ENCODE measurements around the gene LARGE1. TPM values are rescaled to one million over a fixed set of nuclear protein-coding genes. Genes with fewer than 3 reads are reported as not detected.

Gene LARGE1
- total and polyA plus RNA-seq, 5 donors from 2014 or later, result not detected

DNA sequence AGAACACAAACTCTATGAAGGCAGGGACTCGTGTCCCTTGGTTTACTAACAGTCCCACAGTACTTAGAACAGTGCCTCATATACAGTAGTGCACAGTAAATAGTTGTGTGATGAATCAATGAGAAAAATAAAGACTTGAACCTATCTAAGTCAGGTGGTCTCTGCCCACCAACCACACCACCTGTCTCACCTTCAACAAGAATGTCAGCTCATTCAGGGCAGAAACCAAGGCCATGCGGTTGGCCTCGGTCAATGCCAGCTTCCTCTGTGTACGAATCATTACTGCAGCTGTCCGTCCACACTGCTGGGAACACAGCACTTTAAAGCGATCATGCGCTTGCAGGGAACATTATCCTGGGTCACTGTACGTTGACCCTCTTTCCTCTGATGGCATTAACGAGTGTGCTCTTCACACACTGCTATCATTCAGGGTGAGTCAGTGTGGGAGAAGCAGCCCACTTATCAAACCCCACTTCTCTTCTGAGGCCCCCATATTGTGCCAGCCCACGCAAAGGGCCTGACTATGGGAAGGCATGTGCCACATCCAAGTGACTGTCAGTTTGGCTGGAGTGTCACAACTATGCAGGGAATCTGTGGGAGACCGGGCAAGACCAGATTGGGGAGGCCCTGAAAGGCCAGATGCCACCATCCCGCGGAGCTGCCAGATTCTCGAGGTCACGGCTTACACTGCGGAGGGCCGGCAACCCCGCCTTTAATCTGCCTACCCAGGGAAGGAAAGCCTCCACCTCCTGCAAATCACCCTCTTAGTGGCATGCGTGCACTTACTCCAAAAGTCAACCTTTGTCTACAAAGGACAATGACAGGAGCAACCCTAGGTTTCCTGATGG lies 36.1 kb downstream of the LARGE1 start:
- DNase-seq (no peak), ATAC-seq (ENCODE audit: low read depth in 2 of 2) (no peak)
- Histone ChIP-seq H3K4me3 (ENCODE audit: low read depth, low read length) (no peak overlapping the region), H3K36me3 (ENCODE audit: control insufficient read depth, insufficient read depth, low read length) (no peaks in the 10 kb centered on the region), H3K27me3 (ENCODE audit: control insufficient read depth, insufficient read depth, low read length) (no peaks in the 10 kb centered on the region), H3K27ac (ENCODE audit: insufficient read depth, low read length, poor library complexity, severe bottlenecking) (no peak overlapping the region), H3K9me3 (ENCODE audit: control insufficient read depth in 2 of 2, low read length in 2 of 2) (no peaks in the 10 kb centered on the region), H3K4me1 (ENCODE audit: control insufficient read depth, insufficient read depth, low read length, poor library complexity, severe bottlenecking) (no peaks in the 10 kb centered on the region)
- Mint-ChIP-seq H3K27me3 (no peaks in the 10 kb centered on the region), H3K36me3 (no peaks in the 10 kb centered on the region), H3K4me3 (no peak overlapping the region), H3K9me3 (peaks cover 0 to 2% (median 0%) of the 10 kb centered on the region in 7 donors), H3K4me1 (no peaks in the 10 kb centered on the region), H3K27ac (no peak overlapping the region)

DNA sequence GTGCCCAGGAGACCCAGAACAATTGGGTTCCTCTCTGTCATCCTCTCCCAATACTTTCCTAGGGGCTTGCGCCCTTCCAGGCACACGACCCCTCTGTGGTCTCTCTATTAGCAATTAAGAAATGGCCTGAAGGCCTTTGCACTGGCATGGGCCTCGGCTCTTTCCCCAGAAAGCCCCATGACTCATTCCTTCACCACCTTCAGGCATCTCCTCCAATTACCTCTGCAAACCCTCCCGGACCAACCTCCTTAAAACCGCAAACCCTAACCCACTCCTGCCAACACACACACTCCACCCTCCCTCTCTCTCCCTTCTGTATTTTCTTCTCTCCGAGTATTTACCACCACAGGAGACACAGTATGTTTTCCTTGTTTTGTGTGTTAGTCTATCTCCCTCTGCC lies 36.7 kb downstream of the LARGE1 start:
- no peak overlapping the region for H3K4me3 Mint-ChIP-seq
- H3K4me1 Mint-ChIP-seq, result no peaks in the 10 kb centered on the region
- ATAC-seq (ENCODE audit: low read depth in 2 of 2) (no peak), DNase-seq (no peak)
- Histone ChIP-seq H3K4me3 (ENCODE audit: low read depth, low read length) (no peak overlapping the region), H3K9me3 (ENCODE audit: control insufficient read depth in 2 of 2, low read length in 2 of 2) (no peaks in the 10 kb centered on the region), H3K4me1 (ENCODE audit: control insufficient read depth, insufficient read depth, low read length, poor library complexity, severe bottlenecking) (no peaks in the 10 kb centered on the region), H3K36me3 (ENCODE audit: control insufficient read depth, insufficient read depth, low read length) (no peaks in the 10 kb centered on the region), H3K27me3 (ENCODE audit: control insufficient read depth, insufficient read depth, low read length) (no peaks in the 10 kb centered on the region), H3K27ac (ENCODE audit: insufficient read depth, low read length, poor library complexity, severe bottlenecking) (no peak overlapping the region)
- H3K36me3 Mint-ChIP-seq, result no peaks in the 10 kb centered on the region
- H3K9me3 Mint-ChIP-seq, result peaks cover 0 to 2% (median 0%) of the 10 kb centered on the region in 7 donors
- no peak overlapping the region for H3K27ac Mint-ChIP-seq
- no peaks in the 10 kb centered on the region for H3K27me3 Mint-ChIP-seq

DNA sequence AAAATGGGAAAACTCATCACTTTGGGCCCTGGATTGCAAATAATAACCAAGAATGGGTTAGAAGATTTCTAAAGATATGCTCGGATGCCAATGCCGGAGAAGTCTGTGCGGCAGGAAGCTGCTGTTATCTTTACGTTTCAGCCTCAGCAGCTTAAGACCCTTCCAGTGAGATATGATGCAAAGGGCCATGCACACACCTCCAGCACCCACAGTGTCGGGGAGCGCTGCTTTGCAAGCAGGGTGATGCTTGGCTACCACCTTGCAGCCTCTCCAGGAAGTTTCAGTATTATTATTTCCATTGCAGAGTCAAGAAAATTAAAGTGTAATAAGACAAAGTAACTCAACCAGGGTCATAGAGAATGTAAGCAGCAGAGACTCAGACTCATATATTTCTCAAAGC lies 37.3 kb downstream of the LARGE1 start:
- Mint-ChIP-seq H3K36me3 (no peaks in the 10 kb centered on the region), H3K4me3 (no peak overlapping the region), H3K4me1 (no peaks in the 10 kb centered on the region), H3K27me3 (no peaks in the 10 kb centered on the region), H3K27ac (no peak overlapping the region), H3K9me3 (peaks cover 0 to 2% (median 0%) of the 10 kb centered on the region in 7 donors)
- Histone ChIP-seq H3K4me1 (ENCODE audit: control insufficient read depth, insufficient read depth, low read length, poor library complexity, severe bottlenecking) (no peaks in the 10 kb centered on the region), H3K27ac (ENCODE audit: insufficient read depth, low read length, poor library complexity, severe bottlenecking) (no peak overlapping the region), H3K9me3 (ENCODE audit: control insufficient read depth in 2 of 2, low read length in 2 of 2) (no peaks in the 10 kb centered on the region), H3K36me3 (ENCODE audit: control insufficient read depth, insufficient read depth, low read length) (no peaks in the 10 kb centered on the region), H3K4me3 (ENCODE audit: low read depth, low read length) (no peak overlapping the region), H3K27me3 (ENCODE audit: control insufficient read depth, insufficient read depth, low read length) (no peaks in the 10 kb centered on the region)
- no peak for DNase-seq
- no peak for ATAC-seq (ENCODE audit: low read depth in 2 of 2)

DNA sequence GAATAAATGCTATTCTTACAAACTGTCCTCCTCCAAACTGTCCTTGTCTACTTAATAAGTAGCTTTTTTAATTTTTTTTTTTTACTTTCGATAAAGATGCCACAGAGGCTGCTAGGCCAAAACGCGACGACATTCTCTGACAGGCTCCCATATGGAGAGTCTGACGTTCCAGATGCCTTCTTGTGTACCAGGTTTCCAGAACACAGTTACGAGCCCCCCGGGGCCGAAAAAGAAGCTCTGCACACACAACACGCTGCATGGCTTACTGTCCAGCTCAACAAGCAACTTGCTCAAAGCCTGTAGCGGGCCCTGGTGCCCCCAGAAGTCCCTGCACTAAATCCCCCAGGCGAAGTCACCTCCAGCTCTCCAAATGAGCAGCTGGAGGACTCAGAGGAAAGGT lies 39.3 kb downstream of the LARGE1 start:
- Histone ChIP-seq H3K36me3 (ENCODE audit: control insufficient read depth, insufficient read depth, low read length) (no peaks in the 10 kb centered on the region), H3K4me1 (ENCODE audit: control insufficient read depth, insufficient read depth, low read length, poor library complexity, severe bottlenecking) (no peaks in the 10 kb centered on the region), H3K27ac (ENCODE audit: insufficient read depth, low read length, poor library complexity, severe bottlenecking) (no peak overlapping the region), H3K4me3 (ENCODE audit: low read depth, low read length) (no peak overlapping the region), H3K27me3 (ENCODE audit: control insufficient read depth, insufficient read depth, low read length) (no peaks in the 10 kb centered on the region), H3K9me3 (ENCODE audit: control insufficient read depth in 2 of 2, low read length in 2 of 2) (no peaks in the 10 kb centered on the region)
- H3K27ac Mint-ChIP-seq, result no peak overlapping the region
- no peak overlapping the region for H3K4me3 Mint-ChIP-seq
- H3K27me3 Mint-ChIP-seq, result no peaks in the 10 kb centered on the region
- DNase-seq (no peak), ATAC-seq (ENCODE audit: low read depth in 2 of 2) (no peak)
- H3K4me1 Mint-ChIP-seq, result no peaks in the 10 kb centered on the region
- no peaks in the 10 kb centered on the region for H3K36me3 Mint-ChIP-seq
- peaks cover 0 to 2% (median 0%) of the 10 kb centered on the region in 7 donors for H3K9me3 Mint-ChIP-seq

DNA sequence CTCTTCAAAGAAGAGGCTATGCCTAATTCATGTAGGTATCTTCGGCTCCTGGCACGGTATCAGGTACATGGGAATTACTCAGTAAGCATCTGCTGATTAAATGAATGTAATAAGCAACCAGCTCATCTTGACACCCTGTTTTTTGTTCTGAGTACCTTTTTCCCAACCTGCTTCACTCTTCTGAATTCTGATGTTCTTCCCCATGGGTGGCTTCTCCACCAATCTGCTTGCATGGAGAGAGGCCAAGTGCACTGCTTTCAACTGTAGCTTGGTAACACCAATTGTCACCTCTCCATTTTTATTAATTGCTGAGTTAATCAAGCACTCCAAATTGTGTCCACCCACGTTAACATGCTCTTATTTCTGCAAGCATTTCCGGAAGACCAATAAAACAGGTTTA lies 40.5 kb downstream of the LARGE1 start:
- ATAC-seq (ENCODE audit: low read depth in 2 of 2), result no peak
- Histone ChIP-seq H3K4me1 (ENCODE audit: control insufficient read depth, insufficient read depth, low read length, poor library complexity, severe bottlenecking) (no peaks in the 10 kb centered on the region), H3K9me3 (ENCODE audit: control insufficient read depth in 2 of 2, low read length in 2 of 2) (no peaks in the 10 kb centered on the region), H3K27me3 (ENCODE audit: control insufficient read depth, insufficient read depth, low read length) (no peaks in the 10 kb centered on the region), H3K27ac (ENCODE audit: insufficient read depth, low read length, poor library complexity, severe bottlenecking) (no peak overlapping the region), H3K36me3 (ENCODE audit: control insufficient read depth, insufficient read depth, low read length) (no peaks in the 10 kb centered on the region), H3K4me3 (ENCODE audit: low read depth, low read length) (no peak overlapping the region)
- Mint-ChIP-seq H3K27ac (no peak overlapping the region), H3K9me3 (peaks cover 0 to 2% (median 0%) of the 10 kb centered on the region in 7 donors), H3K27me3 (no peaks in the 10 kb centered on the region), H3K36me3 (no peaks in the 10 kb centered on the region), H3K4me3 (no peak overlapping the region), H3K4me1 (no peaks in the 10 kb centered on the region)
- DNase-seq, result no peak

DNA sequence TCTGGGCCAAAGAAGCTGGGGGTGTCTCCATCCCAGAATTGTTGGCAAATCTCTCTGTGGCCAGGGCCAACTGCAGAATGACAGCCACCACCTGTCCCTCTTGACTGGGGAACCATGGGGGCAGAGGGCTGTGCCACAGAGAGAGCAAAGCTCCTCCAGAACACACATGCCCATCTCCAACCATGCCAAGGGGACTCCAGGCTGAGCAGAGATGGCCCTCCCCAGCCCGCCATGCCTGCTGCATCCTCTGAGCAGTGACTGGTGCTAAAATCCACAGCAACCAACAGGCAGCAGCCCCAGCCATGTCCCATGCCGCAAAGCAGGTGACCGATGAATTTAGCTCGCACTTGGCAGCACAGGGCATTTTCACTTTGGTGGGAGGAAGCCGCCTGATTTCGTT lies 45.0 kb downstream of the LARGE1 start:
- H3K4me1 Mint-ChIP-seq, result no peaks in the 10 kb centered on the region
- ATAC-seq (ENCODE audit: low read depth in 2 of 2), result no peak
- no peaks in the 10 kb centered on the region for H3K36me3 ChIP-seq (ENCODE audit: control insufficient read depth, insufficient read depth, low read length)
- no peak overlapping the region for H3K4me3 Mint-ChIP-seq
- no peak overlapping the region for H3K27ac Mint-ChIP-seq
- no peak overlapping the region for H3K4me3 ChIP-seq (ENCODE audit: low read depth, low read length)
- no peak for DNase-seq
- H3K36me3 Mint-ChIP-seq, result no peaks in the 10 kb centered on the region
- H3K9me3 Mint-ChIP-seq, result peaks cover 0 to 1% (median 0%) of the 10 kb centered on the region in 7 donors
- no peak overlapping the region for H3K27ac ChIP-seq (ENCODE audit: insufficient read depth, low read length, poor library complexity, severe bottlenecking)
- H3K27me3 Mint-ChIP-seq, result peaks cover 4% of the 10 kb centered on the region
- no peaks in the 10 kb centered on the region for H3K4me1 ChIP-seq (ENCODE audit: control insufficient read depth, insufficient read depth, low read length, poor library complexity, severe bottlenecking)
- H3K9me3 ChIP-seq (ENCODE audit: control insufficient read depth in 2 of 2, low read length in 2 of 2), result no peaks in the 10 kb centered on the region
- no peaks in the 10 kb centered on the region for H3K27me3 ChIP-seq (ENCODE audit: control insufficient read depth, insufficient read depth, low read length)

DNA sequence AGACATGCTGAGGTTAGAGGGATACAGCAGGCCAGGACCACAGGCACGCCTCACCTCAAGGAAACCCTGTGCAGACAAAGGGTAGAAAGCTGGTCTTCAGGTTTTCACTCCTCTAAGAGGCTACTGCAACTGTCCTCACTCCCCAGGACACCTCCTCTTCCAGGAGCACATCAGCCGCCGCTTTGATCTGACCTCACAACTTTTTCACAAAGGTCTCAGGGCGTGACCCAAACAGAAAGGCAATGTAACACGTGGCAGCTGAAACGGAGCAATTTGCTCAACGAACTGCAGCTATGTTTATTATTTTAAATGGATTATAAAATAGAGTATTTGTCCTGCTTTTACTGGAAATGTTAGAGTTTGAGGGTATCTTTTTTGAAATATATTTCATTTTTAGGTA lies 46.1 kb downstream of the LARGE1 start:
- Histone ChIP-seq H3K36me3 (ENCODE audit: control insufficient read depth, insufficient read depth, low read length) (no peaks in the 10 kb centered on the region), H3K27ac (ENCODE audit: insufficient read depth, low read length, poor library complexity, severe bottlenecking) (no peak overlapping the region), H3K27me3 (ENCODE audit: control insufficient read depth, insufficient read depth, low read length) (no peaks in the 10 kb centered on the region), H3K4me3 (ENCODE audit: low read depth, low read length) (no peak overlapping the region), H3K9me3 (ENCODE audit: control insufficient read depth in 2 of 2, low read length in 2 of 2) (no peaks in the 10 kb centered on the region), H3K4me1 (ENCODE audit: control insufficient read depth, insufficient read depth, low read length, poor library complexity, severe bottlenecking) (no peaks in the 10 kb centered on the region)
- ATAC-seq (ENCODE audit: low read depth in 2 of 2) (no peak), DNase-seq (no peak)
- H3K27ac Mint-ChIP-seq, result no peak overlapping the region
- peaks cover 0 to 1% (median 0%) of the 10 kb centered on the region in 7 donors for H3K9me3 Mint-ChIP-seq
- no peaks in the 10 kb centered on the region for H3K36me3 Mint-ChIP-seq
- no peak overlapping the region for H3K4me3 Mint-ChIP-seq
- H3K4me1 Mint-ChIP-seq, result no peaks in the 10 kb centered on the region
- H3K27me3 Mint-ChIP-seq, result peaks cover 4% of the 10 kb centered on the region

DNA sequence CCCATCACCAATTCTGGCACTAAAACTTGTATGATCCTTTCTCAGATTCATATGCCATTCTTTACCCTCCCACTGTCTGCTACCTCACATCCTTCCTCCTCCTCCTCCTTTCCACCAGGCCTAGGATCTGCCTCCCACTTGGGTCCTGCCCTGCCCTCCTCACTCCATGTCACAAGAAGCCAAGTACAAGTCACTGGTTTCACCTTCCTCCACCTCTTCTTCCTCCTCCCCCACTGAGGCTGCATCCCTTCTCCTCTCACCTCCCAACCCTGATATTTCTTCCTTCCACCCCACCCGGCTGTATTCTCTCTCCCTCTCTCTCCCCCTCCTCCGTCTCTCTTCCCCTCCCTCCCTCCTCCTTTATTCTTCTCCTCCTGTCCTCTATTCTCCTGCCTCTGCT lies 46.6 kb downstream of the LARGE1 start:
- no peak for DNase-seq
- no peak overlapping the region for H3K4me3 Mint-ChIP-seq
- H3K27me3 ChIP-seq (ENCODE audit: control insufficient read depth, insufficient read depth, low read length), result no peaks in the 10 kb centered on the region
- ATAC-seq (ENCODE audit: low read depth in 2 of 2), result no peak
- no peak overlapping the region for H3K4me3 ChIP-seq (ENCODE audit: low read depth, low read length)
- no peak overlapping the region for H3K27ac Mint-ChIP-seq
- H3K9me3 Mint-ChIP-seq, result peaks cover 0 to 1% (median 0%) of the 10 kb centered on the region in 7 donors
- H3K27ac ChIP-seq (ENCODE audit: insufficient read depth, low read length, poor library complexity, severe bottlenecking), result no peak overlapping the region
- H3K36me3 Mint-ChIP-seq, result no peaks in the 10 kb centered on the region
- no peaks in the 10 kb centered on the region for H3K36me3 ChIP-seq (ENCODE audit: control insufficient read depth, insufficient read depth, low read length)
- H3K9me3 ChIP-seq (ENCODE audit: control insufficient read depth in 2 of 2, low read length in 2 of 2), result no peaks in the 10 kb centered on the region
- H3K4me1 Mint-ChIP-seq, result no peaks in the 10 kb centered on the region
- H3K27me3 Mint-ChIP-seq, result peaks cover 4% of the 10 kb centered on the region
- no peaks in the 10 kb centered on the region for H3K4me1 ChIP-seq (ENCODE audit: control insufficient read depth, insufficient read depth, low read length, poor library complexity, severe bottlenecking)

Data from CD4-positive, CD25-positive, alpha-beta regulatory T cell (primary cell).